K562 (cell line): ENCODE data around the gene DMGDH. TPM values are rescaled to one million over a fixed set of nuclear protein-coding genes. Genes with fewer than 3 reads are reported as not detected.

Experiments
- ATAC-seq: fragments of 200-7000 bp; cut with Tn5 transposase; 3 replicates; pipeline ENCODE4 v1.9.1; 2020; ENCODE audit warnings: moderate library complexity
- BruUV-seq: library from RNA; stranded (reverse); fragments of 400-500 nt; replicated peaks from 2 replicates; lab custom pipeline; 2021; lab: Mats Ljungman, UMichigan
- CTCF ChIA-PET: fragments of 300-600 bp; formaldehyde crosslinking; extraction: SDS; loops from one replicate; lab custom pipeline; 2021; ENCODE audit warnings: low intra/inter-chr PET ratio; lab: Yijun Ruan, JAX
- POLR2A ChIA-PET: fragments of 300-600, 350-650 bp; sonication (Branson Sonifier 250); formaldehyde crosslinking; extraction: SDS; loops from one replicate; lab custom pipeline; 2021; ENCODE audit warnings: antibody characterized with exemption, inconsistent platforms; lab: Yijun Ruan, JAX
- DNase-seq, 4 experiments: peaks; one replicate each; pipeline versions ENCODE4 v3.0.0 to v3.0.0-alpha.2; 2011 to 2018; ENCODE audit warnings: low spot score in 3 of 4, mixed read lengths in 3 of 4; ENCODE audit errors: extremely low read depth in 1 of 4
- FAIRE-seq: peaks from 2 replicates; lab custom pipeline; 2011; peaks lifted over from hg19 to GRCh38; lab: Jason Lieb, UNC
- H2AFZ ChIP-seq: 2 replicates; pipeline ENCODE4 v1.6.0; 2011; ENCODE audit warnings: low read depth, low read length, control low read depth, inconsistent platforms
- H3K27ac ChIP-seq: fragments of 200-600 bp; 3 replicates; pipeline ENCODE4 v1.8.0; 2011; ENCODE audit warnings: low read depth, mild to moderate bottlenecking, control low read depth, inconsistent platforms, low read length, moderate library complexity, mixed read lengths; ENCODE audit errors: extremely low read depth
- H3K27me3 ChIP-seq, 2 experiments: fragments of 300-600 bp in 1 of 2; 2 replicates in 1 of 2; 3 replicates in 1 of 2; pipeline versions ENCODE4 v1.6.0 to v1.8.0; 2011; ENCODE audit warnings: inconsistent platforms in 2 of 2, low read length in 2 of 2, mild to moderate bottlenecking in 1 of 2, mixed read lengths in 1 of 2, moderate library complexity in 1 of 2; ENCODE audit not compliant: control insufficient read depth in 2 of 2, insufficient read depth in 2 of 2
- H3K36me3 ChIP-seq: fragments of 300-600 bp; 3 replicates; pipeline ENCODE4 v1.8.0; 2011; ENCODE audit warnings: mild to moderate bottlenecking, low read length, inconsistent platforms; ENCODE audit not compliant: control insufficient read depth, insufficient read depth
- H3K4me1 ChIP-seq, 2 experiments: fragments of 200-600 bp in 1 of 2; replicated peaks in 1 of 2; 2 replicates in 1 of 2; 3 replicates in 1 of 2; pipeline versions ENCODE4 v1.5.1 to v1.8.0; 2011; ENCODE audit warnings: inconsistent platforms in 2 of 2, low read length in 2 of 2, mild to moderate bottlenecking in 1 of 2, mixed read lengths in 1 of 2, moderate library complexity in 1 of 2; ENCODE audit not compliant: control insufficient read depth in 2 of 2, insufficient read depth in 2 of 2
- H3K4me2 ChIP-seq: 2 replicates; pipeline ENCODE4 v1.6.1; 2011; ENCODE audit warnings: low read length, control low read depth, inconsistent platforms, mixed read lengths; ENCODE audit not compliant: insufficient read depth
- H3K4me3 ChIP-seq: fragments of 200-600 bp; sonication (generic), shearing (Covaris generic); 2 replicates; pipeline ENCODE4 v1.5.1; 2016; ENCODE audit warnings: control low read depth, inconsistent platforms
- H3K79me2 ChIP-seq: fragments of 200-600 bp; 3 replicates; pipeline ENCODE4 v1.8.0; 2011; ENCODE audit warnings: low read length, inconsistent platforms; ENCODE audit not compliant: control insufficient read depth, insufficient read depth
- H3K9ac ChIP-seq, 2 experiments: 2 replicates each; pipeline versions ENCODE4 v1.6.0 to v1.6.1; 2011; ENCODE audit warnings: low read depth in 2 of 2, low read length in 2 of 2, control low read depth in 1 of 2, inconsistent platforms in 1 of 2, mild to moderate bottlenecking in 1 of 2, mixed read lengths in 1 of 2; ENCODE audit not compliant: insufficient read depth in 1 of 2
- H3K9me1 ChIP-seq: one replicate; pipeline ENCODE4 v1.6.0; 2011; ENCODE audit warnings: inconsistent platforms, mild to moderate bottlenecking, low read length, moderate library complexity; ENCODE audit not compliant: control insufficient read depth, insufficient read depth
- H3K9me3 ChIP-seq: replicated peaks from 2 replicates; pipeline ENCODE4 v1.5.1; 2011; ENCODE audit warnings: low read depth, low read length, inconsistent platforms; ENCODE audit not compliant: control insufficient read depth, insufficient read depth
- H4K20me1 ChIP-seq: replicated peaks from 2 replicates; pipeline ENCODE4 v1.6.1; 2011; ENCODE audit warnings: low read length, inconsistent platforms, mixed read lengths; ENCODE audit not compliant: control insufficient read depth, insufficient read depth
- CTCF ChIP-seq, 3 experiments: IDR thresholded peaks in 2 of 3; conservative IDR thresholded peaks in 1 of 3; 2 replicates each; pipeline ENCODE4 v1.5.1; 2011 to 2012; ENCODE audit warnings: low read length in 3 of 3, mild to moderate bottlenecking in 3 of 3, control low read depth in 2 of 3, improper control_type of control experiment in 1 of 3, inconsistent platforms in 1 of 3, low read depth in 1 of 3, mixed read lengths in 1 of 3, moderate library complexity in 1 of 3; ENCODE audit not compliant: insufficient read depth in 2 of 3
- DEAF1 ChIP-seq: fragments of 450-650 bp; formaldehyde crosslinking; IDR thresholded peaks from 2 replicates; pipeline ENCODE4 v1.4.0; 2020; ENCODE audit warnings: mild to moderate bottlenecking, moderate library complexity
- ZKSCAN8 ChIP-seq: fragments of 200-800 bp; sonication (Bioruptor generic); IDR thresholded peaks from 2 replicates; pipeline ENCODE4 v1.6.1; 2016; ENCODE audit warnings: missing genetic modification characterization, missing compliant biosample characterization
- ZNF592 ChIP-seq: fragments of 450-650 bp; IDR thresholded peaks from 2 replicates; pipeline ENCODE4 v1.6.1; 2017; ENCODE audit warnings: antibody characterized with exemption, mild to moderate bottlenecking
- WGBS: fragments of 100-300 bp; shearing (Covaris generic); methylation state at CpG from one replicate; pipeline ENCODE4 v1.1.6; 2016; ENCODE audit warnings: low coverage, mixed read lengths; ENCODE audit not compliant: insufficient coverage; ENCODE audit errors: missing lambda C conversion rate; 5-methylcytosine and 5-hydroxymethylcytosine counted together
- in situ Hi-C: fragments of 300-500 bp; cut with MboI; formaldehyde crosslinking; loops from 4 replicates; pipeline ENCODE4 v1.15.0; 2018; ENCODE audit warnings: inconsistent platforms, mixed read lengths
- intact Hi-C: fragments of 100-400 bp; cut with micrococcal nuclease; formaldehyde crosslinking; loops from 2 replicates; pipeline ENCODE4 v1.14.2; 2022
- polyA plus RNA-seq, 8 experiments: library from polyadenylated mRNA; depleted of rRNA in 4 of 8; stranded (reverse) in 5 of 8; unstranded in 3 of 8; fragments of >200 nt; fragmentation: Nextera tagmentation in 2 of 8; fragmentation: Illumina TruSeq in 1 of 8; extraction: Ambion mirVana in 2 of 8; extraction: Trizol in 1 of 8; gene quantifications; 2 replicates each; pipeline versions ENCODE4 v1.2.1 to v1.2.3, GENCODE V29; 2011 to 2014; ENCODE audit warnings: inconsistent platforms in 1 of 8, missing spikeins in 1 of 8
- total RNA-seq, 7 experiments: library from RNA; depleted of rRNA in 6 of 7; stranded (reverse); fragments of >200 nt in 6 of 7; fragmentation: Illumina TruSeq in 2 of 7; extraction: Trizol in 2 of 7; gene quantifications; 2 replicates each; pipeline versions ENCODE4 v1.2.1 to v1.2.3, GENCODE V29; 2011 to 2021; ENCODE audit warnings: low replicate concordance in 1 of 7

The DMGDH gene
- total and polyA plus RNA-seq, 9 of the 15 experiments (the other 6 are each of a cell fraction or from before 2014, with no cell fraction given) = 0.13 to 0.58 TPM; not detected in 7

GRCh38 chr5:78968781-78969180 is 100.7 kb downstream of the DMGDH start:
- Histone ChIP-seq H2AFZ (no peak overlapping the region), H3K4me3 (no peak overlapping the region), H3K9me3 (no peaks in the 10 kb centered on the region), H3K4me2 (no peak overlapping the region), H3K36me3 (no peaks in the 10 kb centered on the region), H3K27me3 (peaks cover 7 to 10% of the 10 kb centered on the region in 2 experiments; a peak in 3 of 5 replicates), H3K9me1 (no peaks in the 10 kb centered on the region), H4K20me1 (no peaks in the 10 kb centered on the region; the same call in 1 of the 2 replicates), H3K79me2 (no peaks in the 10 kb centered on the region), H3K9ac (no peak overlapping the region), H3K4me1 (no peaks in the 10 kb centered on the region), H3K27ac (no peak overlapping the region)
- ATAC-seq (no peak), DNase-seq (no peak), FAIRE-seq (no peak)
- in situ Hi-C loops = loop anchor here (10.0 kb wide), 1 partner anchor 434 kb away; no protein-coding TSS in a partner anchor
- WGBS = 61% methylated on average over 5 of the region's 5 CpGs
- CTCF ChIA-PET = no interaction called here
- no peak for TF ChIP-seq ZKSCAN8
- POLR2A ChIA-PET = interaction anchor here (0.6 kb wide), 1 partner anchor 8 kb away, joined by 3 read pairs; no protein-coding TSS in a partner anchor
- intact Hi-C loops = loop anchor here (10.0 kb wide), 3 partner anchors 334 to 644 kb away; no protein-coding TSS in a partner anchor
- BruUV-seq = no TSS peak

- no peaks in the 10 kb centered on the region for H3K4me1 ChIP-seq
- no peak overlapping the region for H3K4me2 ChIP-seq
- no TSS peak for BruUV-seq
- H4K20me1 ChIP-seq = no peaks in the 10 kb centered on the region
- in situ Hi-C loops (loop anchor here (10.0 kb wide), 1 partner anchor 430 kb away; no protein-coding TSS in a partner anchor), intact Hi-C loops (loop anchor here (2.0 to 10.0 kb wide), 5 partner anchors 64 to 640 kb away; no protein-coding TSS in a partner anchor)
- H3K4me3 ChIP-seq = no peak overlapping the region
- H2AFZ ChIP-seq = no peak overlapping the region
- FAIRE-seq (peak; percentile 52), ATAC-seq (peak; percentile 74), DNase-seq (peak in 1 of 4 experiments; percentile 47)
- WGBS = 38% methylated on average over 2 of the region's 2 CpGs
- H3K9me3 ChIP-seq = no peaks in the 10 kb centered on the region
- ChIA-PET POLR2A (interaction anchor here (0.7 kb wide), 1 partner anchor 1340 kb away, joined by 4 read pairs; no protein-coding TSS in a partner anchor), CTCF (interaction anchor here (0.6 to 1.8 kb wide), 8 partner anchors 65 to 1405 kb away, joined by 3 to 18 read pairs (median 4); no protein-coding TSS in a partner anchor)
- H3K9ac ChIP-seq = no peak overlapping the region
- H3K9me1 ChIP-seq = no peaks in the 10 kb centered on the region
- H3K36me3 ChIP-seq = no peaks in the 10 kb centered on the region
- no peaks in the 10 kb centered on the region for H3K79me2 ChIP-seq
- H3K27ac ChIP-seq = no peak overlapping the region
- H3K27me3 ChIP-seq = no peaks in the 10 kb centered on the region
- peak; percentile 40 to 66 (median 50); a peak in 5 of 6 replicates for TF ChIP-seq CTCF (IDR thresholded peaks at IDR 0.05 in 2 of 3, conservative IDR thresholded peaks at IDR 0.05 in 1 of 3; ENCODE audit: insufficient read depth in 2 of 3, low read depth in 1 of 3, low read length in 3 of 3)
- peak; percentile 83 for TF ChIP-seq DEAF1 (CRISPR knock-in tag)
- TF ChIP-seq ZNF592 = no peak
These were observed 104.6 kb downstream of the DMGDH start for GRCh38 chr5:78964889-78965288.
